Measurements from ENCODE around the gene PVALB.

DNA sequence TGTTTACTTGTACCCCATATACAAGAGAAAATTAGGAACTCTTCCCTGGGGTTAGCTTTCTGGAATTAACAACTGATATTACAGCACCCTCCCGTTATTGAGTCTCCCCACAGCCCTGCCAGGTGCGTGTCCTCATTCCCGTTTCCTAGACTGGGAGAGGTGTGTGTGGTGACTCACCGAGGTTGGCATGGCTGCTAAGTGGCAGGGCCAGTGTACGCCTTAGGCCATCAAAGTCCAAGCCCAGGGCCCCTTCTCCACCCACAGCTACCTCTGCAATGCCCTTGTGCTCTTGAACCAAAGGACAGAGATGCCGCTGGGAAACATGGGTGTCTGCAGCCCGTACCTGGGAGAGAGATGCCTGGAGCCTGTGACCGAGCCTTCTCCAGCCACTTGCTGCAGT, 53.3 kb downstream of the PVALB start:
- TF ChIP-seq, protein P1, sequence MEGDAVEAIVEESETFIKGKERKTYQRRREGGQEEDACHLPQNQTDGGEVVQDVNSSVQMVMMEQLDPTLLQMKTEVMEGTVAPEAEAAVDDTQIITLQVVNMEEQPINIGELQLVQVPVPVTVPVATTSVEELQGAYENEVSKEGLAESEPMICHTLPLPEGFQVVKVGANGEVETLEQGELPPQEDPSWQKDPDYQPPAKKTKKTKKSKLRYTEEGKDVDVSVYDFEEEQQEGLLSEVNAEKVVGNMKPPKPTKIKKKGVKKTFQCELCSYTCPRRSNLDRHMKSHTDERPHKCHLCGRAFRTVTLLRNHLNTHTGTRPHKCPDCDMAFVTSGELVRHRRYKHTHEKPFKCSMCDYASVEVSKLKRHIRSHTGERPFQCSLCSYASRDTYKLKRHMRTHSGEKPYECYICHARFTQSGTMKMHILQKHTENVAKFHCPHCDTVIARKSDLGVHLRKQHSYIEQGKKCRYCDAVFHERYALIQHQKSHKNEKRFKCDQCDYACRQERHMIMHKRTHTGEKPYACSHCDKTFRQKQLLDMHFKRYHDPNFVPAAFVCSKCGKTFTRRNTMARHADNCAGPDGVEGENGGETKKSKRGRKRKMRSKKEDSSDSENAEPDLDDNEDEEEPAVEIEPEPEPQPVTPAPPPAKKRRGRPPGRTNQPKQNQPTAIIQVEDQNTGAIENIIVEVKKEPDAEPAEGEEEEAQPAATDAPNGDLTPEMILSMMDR (IDR thresholded peaks at IDR 0.05): no peak
- TF ChIP-seq ZFX (IDR thresholded peaks at IDR 0.05; ENCODE audit: borderline replicate concordance): no peak

Data from 22Rv1 (cell line).